ENCODE data around the gene MYO7B.

The MYO7B gene

DNA sequence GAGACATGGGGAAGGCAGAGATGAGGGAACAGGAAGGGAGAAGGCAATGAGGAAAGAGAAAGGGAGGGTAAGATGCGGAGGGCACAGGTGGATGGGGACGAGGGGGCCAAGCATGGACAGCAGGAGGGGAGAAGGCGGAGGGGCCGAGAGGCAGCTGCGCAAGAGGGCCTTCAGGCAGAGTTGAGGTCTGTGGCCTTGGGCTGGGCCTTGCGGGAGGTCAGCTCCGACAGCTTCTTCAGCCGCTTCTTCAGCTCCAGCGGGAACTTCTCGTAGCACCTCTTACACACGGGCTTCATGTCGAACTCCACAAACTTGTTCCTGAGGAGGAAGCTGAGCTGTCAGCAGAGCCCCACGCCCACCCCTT lies 103.6 kb downstream of the MYO7B start:
- H3K4me3 ChIP-seq (ENCODE audit: low read depth, low read length, poor library complexity, severe bottlenecking) = no peak overlapping the region
- H3K27ac ChIP-seq (ENCODE audit: low read depth, low read length, poor library complexity, severe bottlenecking) = no peak overlapping the region
- H3K36me3 ChIP-seq (ENCODE audit: insufficient read depth, low read length) = no peaks in the 10 kb centered on the region
- TF ChIP-seq, protein P1, sequence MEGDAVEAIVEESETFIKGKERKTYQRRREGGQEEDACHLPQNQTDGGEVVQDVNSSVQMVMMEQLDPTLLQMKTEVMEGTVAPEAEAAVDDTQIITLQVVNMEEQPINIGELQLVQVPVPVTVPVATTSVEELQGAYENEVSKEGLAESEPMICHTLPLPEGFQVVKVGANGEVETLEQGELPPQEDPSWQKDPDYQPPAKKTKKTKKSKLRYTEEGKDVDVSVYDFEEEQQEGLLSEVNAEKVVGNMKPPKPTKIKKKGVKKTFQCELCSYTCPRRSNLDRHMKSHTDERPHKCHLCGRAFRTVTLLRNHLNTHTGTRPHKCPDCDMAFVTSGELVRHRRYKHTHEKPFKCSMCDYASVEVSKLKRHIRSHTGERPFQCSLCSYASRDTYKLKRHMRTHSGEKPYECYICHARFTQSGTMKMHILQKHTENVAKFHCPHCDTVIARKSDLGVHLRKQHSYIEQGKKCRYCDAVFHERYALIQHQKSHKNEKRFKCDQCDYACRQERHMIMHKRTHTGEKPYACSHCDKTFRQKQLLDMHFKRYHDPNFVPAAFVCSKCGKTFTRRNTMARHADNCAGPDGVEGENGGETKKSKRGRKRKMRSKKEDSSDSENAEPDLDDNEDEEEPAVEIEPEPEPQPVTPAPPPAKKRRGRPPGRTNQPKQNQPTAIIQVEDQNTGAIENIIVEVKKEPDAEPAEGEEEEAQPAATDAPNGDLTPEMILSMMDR (IDR thresholded peaks at IDR 0.05; ENCODE audit: low read length) = no peak
- no peak for TF ChIP-seq EZH2 (IDR thresholded peaks at IDR 0.05; ENCODE audit: borderline replicate concordance, low read length)
- H3K4me1 ChIP-seq (ENCODE audit: insufficient read depth, low read length, severe bottlenecking) = peaks cover 7% of the 10 kb centered on the region
- H3K79me2 ChIP-seq (ENCODE audit: insufficient read depth, low read length) = no peaks in the 10 kb centered on the region
- no peaks in the 10 kb centered on the region for H4K20me1 ChIP-seq (ENCODE audit: insufficient read depth, low read length)
- no peaks in the 10 kb centered on the region for H3F3A ChIP-seq (ENCODE audit: insufficient read depth, low read length)
- no peaks in the 10 kb centered on the region for H3K9me2 ChIP-seq (ENCODE audit: low read depth, low read length)
- H3K4me2 ChIP-seq (ENCODE audit: low read length) = no peak overlapping the region
- no peaks in the 10 kb centered on the region for H3K9me3 ChIP-seq (ENCODE audit: low read length)
- H3K27me3 ChIP-seq (ENCODE audit: insufficient read depth, low read length) = peaks cover 5% of the 10 kb centered on the region; the same call in 1 of the 2 replicates
- no peak overlapping the region for H3K9ac ChIP-seq (ENCODE audit: low read length)
- H2AFZ ChIP-seq (ENCODE audit: low read length) = no peak overlapping the region

DNA sequence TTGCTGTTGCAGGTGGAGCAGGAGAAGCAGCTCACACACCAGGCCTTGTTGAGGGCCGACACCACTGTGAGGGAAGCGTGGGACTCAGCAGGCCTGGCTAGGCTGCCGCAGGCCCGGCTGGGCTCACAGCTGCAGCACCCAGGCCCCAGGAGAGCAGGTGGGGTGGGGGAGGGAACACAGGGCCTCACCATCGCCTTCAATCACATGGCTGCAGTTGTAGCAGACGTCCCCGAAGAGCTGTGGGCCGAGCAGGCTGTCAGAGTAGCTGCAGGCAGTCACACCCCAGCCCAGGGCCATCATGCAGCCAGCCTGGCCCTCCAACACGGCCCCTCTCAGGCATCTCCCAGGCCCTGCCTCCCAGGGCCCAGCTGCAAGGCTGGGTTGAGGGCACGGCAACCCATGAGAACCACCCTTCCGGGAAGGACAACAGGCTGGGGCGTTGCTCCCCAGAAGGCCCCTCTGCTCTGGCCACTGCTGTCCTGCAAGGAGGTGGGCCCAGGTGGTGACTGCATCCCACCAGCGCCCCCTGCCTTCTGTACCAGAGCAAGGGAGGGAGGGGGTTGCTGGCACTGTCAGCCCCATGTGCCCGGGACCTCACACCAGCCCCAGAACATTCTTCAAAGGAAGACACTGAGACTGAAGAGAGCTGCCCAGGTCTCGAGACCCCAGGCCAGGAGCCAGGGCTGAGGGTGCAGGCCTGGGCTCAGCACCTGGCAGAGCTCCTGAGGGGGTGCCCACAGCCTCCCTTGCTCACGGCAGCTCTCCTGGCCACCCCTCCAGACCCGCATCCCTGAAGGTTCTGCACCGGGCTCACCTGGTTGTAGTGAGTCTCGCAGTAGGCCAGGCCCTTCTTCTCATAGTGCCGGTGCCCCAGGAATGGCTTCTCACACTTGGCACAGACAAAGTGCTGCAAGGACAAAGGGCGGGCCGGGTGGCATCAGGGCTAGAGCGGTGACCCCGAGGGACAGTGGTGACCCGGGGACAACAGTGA lies 104.9 kb downstream of the MYO7B start:
- H3K9me2 ChIP-seq (ENCODE audit: low read depth, low read length) = no peaks in the 10 kb centered on the region
- no peak overlapping the region for H3K4me2 ChIP-seq (ENCODE audit: low read length)
- H3K27ac ChIP-seq (ENCODE audit: low read depth, low read length, poor library complexity, severe bottlenecking) = no peak overlapping the region
- peaks cover 7% of the 10 kb centered on the region for H3K4me1 ChIP-seq (ENCODE audit: insufficient read depth, low read length, severe bottlenecking)
- H3K9ac ChIP-seq (ENCODE audit: low read length) = no peak overlapping the region
- H3F3A ChIP-seq (ENCODE audit: insufficient read depth, low read length) = no peaks in the 10 kb centered on the region
- peaks cover 5% of the 10 kb centered on the region; the same call in 1 of the 2 replicates for H3K27me3 ChIP-seq (ENCODE audit: insufficient read depth, low read length)
- TF ChIP-seq EZH2 (IDR thresholded peaks at IDR 0.05; ENCODE audit: borderline replicate concordance, low read length) = no peak
- TF ChIP-seq, protein P1 (IDR thresholded peaks at IDR 0.05; ENCODE audit: low read length) = peak; percentile 42; the same call in 1 of the 2 replicates
- H3K4me3 ChIP-seq (ENCODE audit: low read depth, low read length, poor library complexity, severe bottlenecking) = no peak overlapping the region
- H2AFZ ChIP-seq (ENCODE audit: low read length) = no peak overlapping the region
- no peaks in the 10 kb centered on the region for H3K79me2 ChIP-seq (ENCODE audit: insufficient read depth, low read length)
- no peaks in the 10 kb centered on the region for H3K9me3 ChIP-seq (ENCODE audit: low read length)
- H3K36me3 ChIP-seq (ENCODE audit: insufficient read depth, low read length) = no peaks in the 10 kb centered on the region
- H4K20me1 ChIP-seq (ENCODE audit: insufficient read depth, low read length) = no peaks in the 10 kb centered on the region

DNA sequence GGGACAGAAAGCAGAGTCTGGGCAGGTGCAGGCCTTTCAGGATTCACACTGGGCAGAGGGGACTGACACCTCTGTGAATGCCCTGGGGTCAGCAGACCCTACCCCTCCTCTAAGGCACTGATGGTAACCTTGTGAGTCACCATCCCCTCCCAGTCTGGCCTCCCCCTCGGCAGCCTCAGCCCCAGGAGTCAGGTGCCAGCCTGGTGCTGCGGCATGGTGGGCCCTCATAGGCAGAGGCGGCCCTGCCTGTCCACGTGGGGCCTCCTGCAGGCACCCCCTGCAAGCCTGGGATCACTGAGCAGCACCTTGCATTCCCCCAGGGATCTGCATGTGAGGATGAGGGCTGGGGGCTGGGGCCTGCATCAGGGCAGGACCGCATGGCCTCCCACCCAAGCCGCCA lies 105.7 kb downstream of the MYO7B start:
- no peaks in the 10 kb centered on the region for H3K36me3 ChIP-seq (ENCODE audit: insufficient read depth, low read length)
- no peaks in the 10 kb centered on the region for H3K9me3 ChIP-seq (ENCODE audit: low read length)
- H3K27ac ChIP-seq (ENCODE audit: low read depth, low read length, poor library complexity, severe bottlenecking) = no peak overlapping the region
- H3K27me3 ChIP-seq (ENCODE audit: insufficient read depth, low read length) = no peaks in the 10 kb centered on the region; the same call in 1 of the 2 replicates
- H3F3A ChIP-seq (ENCODE audit: insufficient read depth, low read length) = no peaks in the 10 kb centered on the region
- no peaks in the 10 kb centered on the region for H4K20me1 ChIP-seq (ENCODE audit: insufficient read depth, low read length)
- no peak overlapping the region for H3K4me3 ChIP-seq (ENCODE audit: low read depth, low read length, poor library complexity, severe bottlenecking)
- no peak overlapping the region for H2AFZ ChIP-seq (ENCODE audit: low read length)
- H3K4me2 ChIP-seq (ENCODE audit: low read length) = no peak overlapping the region
- H3K79me2 ChIP-seq (ENCODE audit: insufficient read depth, low read length) = no peaks in the 10 kb centered on the region
- TF ChIP-seq EZH2 (IDR thresholded peaks at IDR 0.05; ENCODE audit: borderline replicate concordance, low read length) = no peak
- TF ChIP-seq, protein P1 (IDR thresholded peaks at IDR 0.05; ENCODE audit: low read length) = no peak
- H3K9ac ChIP-seq (ENCODE audit: low read length) = no peak overlapping the region
- peaks cover 7% of the 10 kb centered on the region for H3K4me1 ChIP-seq (ENCODE audit: insufficient read depth, low read length, severe bottlenecking)
- no peaks in the 10 kb centered on the region for H3K9me2 ChIP-seq (ENCODE audit: low read depth, low read length)

Data from OCI-LY1 (cell line).